PC-3 (cell line): ENCODE results near the gene TOR1B.

Source experiments
- CTCF ChIP-seq: fragments of 300-600 bp; sonication (generic); conservative IDR thresholded peaks from 2 replicates; pipeline ENCODE4 v1.5.1; 2017; ENCODE audit warnings: antibody characterized with exemption, low read depth, mild to moderate bottlenecking, low read length
- EZH2 ChIP-seq: fragments of 300-600 bp; sonication (generic); IDR thresholded peaks from one replicate; pipeline ENCODE4 v1.6.1; 2017; ENCODE audit warnings: antibody characterized with exemption, mild to moderate bottlenecking, low read length; ENCODE audit not compliant: unreplicated experiment
- EZH2phosphoT487 ChIP-seq: fragments of 300-600 bp; sonication (generic); IDR thresholded peaks from 2 replicates; pipeline ENCODE4 v1.6.1; 2018; ENCODE audit warnings: mild to moderate bottlenecking, antibody characterized with exemption, low read length, borderline replicate concordance

DNA sequence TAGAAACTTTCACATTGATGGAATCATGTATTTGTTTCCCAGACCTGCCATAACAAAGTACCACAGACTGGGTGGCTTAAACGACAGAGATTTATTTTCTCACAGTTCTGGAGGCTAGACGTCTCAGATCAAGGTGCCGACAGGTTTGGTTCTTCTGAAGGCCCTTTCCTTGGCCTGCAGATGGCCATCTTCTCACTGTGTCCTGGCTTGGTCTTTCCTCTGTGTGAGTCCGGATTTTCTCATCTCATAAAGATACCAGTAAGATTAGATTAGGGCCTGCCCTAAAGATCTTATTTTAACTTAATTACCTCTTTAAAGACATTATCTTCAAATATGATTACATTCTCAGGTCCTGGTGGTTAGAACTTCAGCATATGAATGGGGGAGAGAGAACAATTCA is 38.1 kb downstream of the TOR1B start:
- TF ChIP-seq EZH2phosphoT487 (no peak), CTCF (no peak), EZH2 (no peak)
